ENCODE results near the gene TRIM44.

Gene TRIM44

DNA sequence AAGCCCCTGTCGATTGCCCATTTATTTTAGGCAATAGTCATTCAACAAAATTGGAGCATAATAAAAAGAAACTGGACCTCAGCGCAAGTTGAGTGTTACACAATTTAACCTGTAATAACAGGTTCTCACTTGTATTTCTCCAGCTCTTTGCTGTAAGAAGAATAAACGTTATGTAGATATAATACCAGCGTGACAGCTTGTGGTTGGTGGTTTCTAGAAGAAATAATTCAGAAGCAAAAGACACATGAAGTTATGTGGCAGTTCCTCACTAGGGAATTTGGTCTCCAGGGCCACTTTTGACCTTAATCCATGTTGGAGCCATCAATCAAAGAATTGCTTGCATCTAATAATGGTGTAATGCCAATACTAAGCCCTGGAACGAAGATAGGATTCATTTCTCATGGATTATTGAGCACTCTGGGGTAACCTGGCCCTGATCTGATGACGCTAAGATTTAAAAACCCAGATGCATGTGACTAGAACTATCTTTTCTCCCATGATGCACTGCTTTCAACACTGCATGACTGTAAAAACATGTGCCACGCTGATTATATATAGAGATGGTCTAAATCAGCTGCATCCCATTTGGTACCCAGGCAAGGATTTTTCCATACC, 151.6 kb downstream of the TRIM44 start:
- Histone ChIP-seq H3K36me3 (ENCODE audit: control insufficient read depth, insufficient read depth, low read length) (no peaks in the 10 kb centered on the region), H3K27ac (no peak overlapping the region), H2AFZ (no peak overlapping the region), H3K4me3 (ENCODE audit: low read depth, low read length) (no peak overlapping the region), H3K79me2 (no peaks in the 10 kb centered on the region), H3K27me3 (ENCODE audit: control insufficient read depth, insufficient read depth, low read length) (no peaks in the 10 kb centered on the region), H3K9ac (no peak overlapping the region), H3K4me2 (ENCODE audit: low read length) (no peak overlapping the region), H3K9me3 (ENCODE audit: control insufficient read depth, low read length) (no peaks in the 10 kb centered on the region), H3K4me1 (no peaks in the 10 kb centered on the region)
- TF ChIP-seq, protein P1, sequence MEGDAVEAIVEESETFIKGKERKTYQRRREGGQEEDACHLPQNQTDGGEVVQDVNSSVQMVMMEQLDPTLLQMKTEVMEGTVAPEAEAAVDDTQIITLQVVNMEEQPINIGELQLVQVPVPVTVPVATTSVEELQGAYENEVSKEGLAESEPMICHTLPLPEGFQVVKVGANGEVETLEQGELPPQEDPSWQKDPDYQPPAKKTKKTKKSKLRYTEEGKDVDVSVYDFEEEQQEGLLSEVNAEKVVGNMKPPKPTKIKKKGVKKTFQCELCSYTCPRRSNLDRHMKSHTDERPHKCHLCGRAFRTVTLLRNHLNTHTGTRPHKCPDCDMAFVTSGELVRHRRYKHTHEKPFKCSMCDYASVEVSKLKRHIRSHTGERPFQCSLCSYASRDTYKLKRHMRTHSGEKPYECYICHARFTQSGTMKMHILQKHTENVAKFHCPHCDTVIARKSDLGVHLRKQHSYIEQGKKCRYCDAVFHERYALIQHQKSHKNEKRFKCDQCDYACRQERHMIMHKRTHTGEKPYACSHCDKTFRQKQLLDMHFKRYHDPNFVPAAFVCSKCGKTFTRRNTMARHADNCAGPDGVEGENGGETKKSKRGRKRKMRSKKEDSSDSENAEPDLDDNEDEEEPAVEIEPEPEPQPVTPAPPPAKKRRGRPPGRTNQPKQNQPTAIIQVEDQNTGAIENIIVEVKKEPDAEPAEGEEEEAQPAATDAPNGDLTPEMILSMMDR (IDR thresholded peaks at IDR 0.05): no peak

DNA sequence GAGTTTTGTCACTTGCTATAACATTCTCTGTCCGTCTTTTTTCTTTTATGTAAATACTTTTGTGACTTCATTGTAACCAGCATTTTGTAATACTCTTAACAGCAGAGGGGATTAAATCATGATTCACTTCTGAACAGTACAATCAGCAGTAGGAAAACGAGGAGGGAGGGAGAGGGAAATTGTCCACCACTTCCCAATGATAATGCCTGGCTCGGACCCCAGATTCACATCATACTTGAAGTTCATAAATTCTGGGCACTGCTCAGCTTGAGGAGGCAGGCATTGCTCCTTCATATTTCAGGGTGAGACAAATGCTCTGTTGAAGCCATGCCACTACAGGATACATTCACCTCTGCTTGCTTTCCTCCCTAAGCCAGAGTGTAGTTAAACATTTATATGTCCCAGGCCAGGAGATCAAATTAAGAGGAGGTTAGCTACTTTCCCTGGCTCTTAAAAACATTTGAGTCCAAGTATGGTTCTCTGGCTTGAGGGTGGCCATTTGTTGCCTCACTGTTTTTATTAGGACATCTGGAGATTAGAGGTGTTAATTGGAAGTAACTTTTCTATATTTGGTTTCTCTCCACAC, 152.2 kb downstream of the TRIM44 start:
- Histone ChIP-seq H3K79me2 (no peaks in the 10 kb centered on the region), H3K4me3 (ENCODE audit: low read depth, low read length) (no peak overlapping the region), H3K4me1 (no peaks in the 10 kb centered on the region), H3K9ac (no peak overlapping the region), H2AFZ (no peak overlapping the region), H3K27ac (no peak overlapping the region), H3K9me3 (ENCODE audit: control insufficient read depth, low read length) (no peaks in the 10 kb centered on the region), H3K4me2 (ENCODE audit: low read length) (no peak overlapping the region), H3K36me3 (ENCODE audit: control insufficient read depth, insufficient read depth, low read length) (no peaks in the 10 kb centered on the region), H3K27me3 (ENCODE audit: control insufficient read depth, insufficient read depth, low read length) (no peaks in the 10 kb centered on the region)
- TF ChIP-seq, protein P1 (IDR thresholded peaks at IDR 0.05): no peak

DNA sequence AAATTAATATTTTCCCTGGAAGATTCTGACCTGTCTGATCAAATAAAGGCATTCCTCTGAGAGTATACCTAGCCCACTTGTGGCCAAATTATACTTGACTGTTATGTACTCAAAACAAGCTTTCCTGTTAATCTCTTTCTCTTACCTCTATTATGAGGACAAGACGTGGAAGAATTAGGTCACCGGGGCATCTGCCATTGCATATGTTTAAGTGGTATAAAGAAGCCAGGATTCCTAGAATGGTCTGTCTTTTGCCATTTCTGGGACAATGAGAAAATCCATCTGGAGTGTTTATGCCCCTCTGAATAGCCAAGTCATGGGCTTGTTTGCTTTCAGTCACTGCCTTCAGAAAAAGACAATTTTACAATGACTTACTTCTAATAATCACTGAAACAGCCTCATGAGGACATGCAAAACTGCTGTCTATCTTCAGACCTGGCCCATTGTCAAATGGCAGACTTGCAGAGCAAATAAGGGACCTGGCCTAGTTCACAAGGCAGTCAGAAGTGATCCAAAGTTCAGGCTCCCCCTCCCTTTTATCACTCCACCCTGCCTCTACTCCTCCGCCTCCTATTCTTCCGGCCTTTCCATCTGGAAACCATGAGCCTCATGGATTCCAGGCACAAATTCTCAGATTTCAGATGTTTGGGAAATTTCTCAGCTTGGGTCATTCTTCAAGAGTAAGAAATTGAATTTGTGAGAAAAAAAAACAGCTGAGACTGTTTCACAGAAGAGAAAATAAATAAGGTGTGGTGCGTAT, 153.2 kb downstream of the TRIM44 start:
- Histone ChIP-seq H3K27ac (no peak overlapping the region), H3K79me2 (no peaks in the 10 kb centered on the region), H3K4me3 (ENCODE audit: low read depth, low read length) (no peak overlapping the region), H3K36me3 (ENCODE audit: control insufficient read depth, insufficient read depth, low read length) (no peaks in the 10 kb centered on the region), H3K9me3 (ENCODE audit: control insufficient read depth, low read length) (no peaks in the 10 kb centered on the region), H3K9ac (no peak overlapping the region), H3K4me2 (ENCODE audit: low read length) (no peak overlapping the region), H2AFZ (no peak overlapping the region), H3K27me3 (ENCODE audit: control insufficient read depth, insufficient read depth, low read length) (no peaks in the 10 kb centered on the region), H3K4me1 (no peaks in the 10 kb centered on the region)
- TF ChIP-seq, protein P1 (IDR thresholded peaks at IDR 0.05): no peak

DNA sequence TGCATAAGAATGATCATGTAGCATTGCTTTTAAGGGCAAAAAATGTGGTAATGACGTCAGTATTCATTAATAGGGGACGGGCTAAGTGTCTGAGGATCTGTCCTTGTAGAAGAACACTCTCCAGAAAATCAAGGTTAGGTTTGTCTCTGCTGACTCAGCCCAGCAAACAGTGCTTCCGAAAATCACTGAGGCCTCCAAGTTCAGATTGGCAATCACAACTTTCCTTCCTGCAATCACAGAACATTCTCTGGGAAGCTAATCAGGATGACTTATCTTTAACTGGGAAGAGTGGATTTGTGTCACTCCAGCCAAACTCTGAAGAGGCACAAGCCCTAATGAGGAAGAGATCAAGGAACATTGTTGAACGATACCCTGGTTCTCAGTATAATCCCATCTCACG, 158.0 kb downstream of the TRIM44 start:
- H3K4me1 ChIP-seq: peaks cover 2% of the 10 kb centered on the region
- no peak overlapping the region for H3K4me2 ChIP-seq (ENCODE audit: low read length)
- no peaks in the 10 kb centered on the region for H3K79me2 ChIP-seq
- TF ChIP-seq, protein P1 (IDR thresholded peaks at IDR 0.05): no peak
- no peak overlapping the region for H3K27ac ChIP-seq
- H3K9me3 ChIP-seq (ENCODE audit: control insufficient read depth, low read length): no peaks in the 10 kb centered on the region
- no peak overlapping the region for H3K9ac ChIP-seq
- no peak overlapping the region for H3K4me3 ChIP-seq (ENCODE audit: low read depth, low read length)
- no peaks in the 10 kb centered on the region for H3K27me3 ChIP-seq (ENCODE audit: control insufficient read depth, insufficient read depth, low read length)
- H3K36me3 ChIP-seq (ENCODE audit: control insufficient read depth, insufficient read depth, low read length): no peaks in the 10 kb centered on the region
- H2AFZ ChIP-seq: no peak overlapping the region
